K562 (cell line): ENCODE data around the gene MRPL16. TPM values are rescaled to one million over a fixed set of nuclear protein-coding genes. Genes with fewer than 3 reads are reported as not detected.

Experiments
- CBFA2T2 ChIP-seq: fragments of 450-650 bp; conservative IDR thresholded peaks from 2 replicates; pipeline ENCODE4 v1.6.1; 2017; ENCODE audit warnings: mild to moderate bottlenecking
- KDM2B ChIP-seq: fragments of 250-450 bp; sonication (Bioruptor Pico); IDR thresholded peaks from 2 replicates; pipeline ENCODE4 v1.8.0; 2021; ENCODE audit warnings: mild to moderate bottlenecking, moderate library complexity
- MYNN ChIP-seq, 2 experiments: sonication (generic); formaldehyde crosslinking in 1 of 2; IDR thresholded peaks; 2 replicates each; pipeline versions ENCODE4 v1.5.0 to v1.6.1; 2016 to 2020; ENCODE audit warnings: antibody characterized with exemption in 1 of 2, missing genetic modification reagents in 1 of 2
- PRPF4 ChIP-seq: fragments of 200-400 bp; formaldehyde crosslinking; IDR thresholded peaks from one replicate; pipeline ENCODE4 v1.6.1; 2017; ENCODE audit warnings: low read length, low read depth, mild to moderate bottlenecking; ENCODE audit not compliant: insufficient read depth, poor library complexity, severe bottlenecking
- PTRF ChIP-seq: fragments of 450-650 bp; IDR thresholded peaks from 2 replicates; pipeline ENCODE4 v1.6.1; 2016; ENCODE audit warnings: mild to moderate bottlenecking, missing genetic modification characterization, missing compliant biosample characterization
- YBX1 ChIP-seq: fragments of 450-650 bp; IDR thresholded peaks from 2 replicates; pipeline ENCODE4 v1.7.1; 2016; ENCODE audit warnings: mild to moderate bottlenecking
- ZNF124 ChIP-seq: sonication (generic); formaldehyde crosslinking; IDR thresholded peaks from 2 replicates; pipeline ENCODE4 v1.8.1; 2022; ENCODE audit warnings: missing genetic modification reagents
- polyA plus RNA-seq, 8 experiments: library from polyadenylated mRNA; depleted of rRNA in 4 of 8; stranded (reverse) in 5 of 8; unstranded in 3 of 8; fragments of >200 nt; fragmentation: Nextera tagmentation in 2 of 8; fragmentation: Illumina TruSeq in 1 of 8; extraction: Ambion mirVana in 2 of 8; extraction: Trizol in 1 of 8; gene quantifications; 2 replicates each; pipeline versions ENCODE4 v1.2.1 to v1.2.3, GENCODE V29; 2011 to 2014; ENCODE audit warnings: inconsistent platforms in 1 of 8, missing spikeins in 1 of 8
- total RNA-seq, 7 experiments: library from RNA; depleted of rRNA in 6 of 7; stranded (reverse); fragments of >200 nt in 6 of 7; fragmentation: Illumina TruSeq in 2 of 7; extraction: Trizol in 2 of 7; gene quantifications; 2 replicates each; pipeline versions ENCODE4 v1.2.1 to v1.2.3, GENCODE V29; 2011 to 2021; ENCODE audit warnings: low replicate concordance in 1 of 7
- TF ChIP-seq, protein P1 (sequence below): fragments of 450-650 bp; IDR thresholded peaks from 2 replicates; pipeline ENCODE4 v1.6.1; 2017; ENCODE audit warnings: antibody characterized with exemption
- TF ChIP-seq, protein P2 (sequence below), 2 experiments: fragments of 450-650 bp; conservative IDR thresholded peaks; 2 replicates each; pipeline ENCODE4 v1.6.1; 2017; ENCODE audit warnings: mild to moderate bottlenecking in 2 of 2, moderate library complexity in 2 of 2
- TF ChIP-seq, protein P3 (sequence below): fragments of 200-800 bp; sonication (Bioruptor generic); IDR thresholded peaks from 2 replicates; pipeline ENCODE4 v1.6.1; 2017; ENCODE audit warnings: missing genetic modification characterization, missing compliant biosample characterization
- TF ChIP-seq, protein P4 (sequence below), 3 experiments: IDR thresholded peaks in 2 of 3; conservative IDR thresholded peaks in 1 of 3; 2 replicates each; pipeline ENCODE4 v1.5.1; 2011 to 2012; ENCODE audit warnings: low read length in 3 of 3, mild to moderate bottlenecking in 3 of 3, control low read depth in 2 of 3, improper control_type of control experiment in 1 of 3, inconsistent platforms in 1 of 3, low read depth in 1 of 3, mixed read lengths in 1 of 3, moderate library complexity in 1 of 3; ENCODE audit not compliant: insufficient read depth in 2 of 3
- TF ChIP-seq, protein P5 (sequence below): fragments of 450-650 bp; formaldehyde crosslinking; IDR thresholded peaks from 2 replicates; pipeline ENCODE4 v1.4.0; 2020; ENCODE audit warnings: mild to moderate bottlenecking

Gene MRPL16
- total and polyA plus RNA-seq, 9 of the 15 experiments (the other 6 are each of a cell fraction or from before 2014, with no cell fraction given): 63.3 to 209 (median 157) TPM

DNA sequence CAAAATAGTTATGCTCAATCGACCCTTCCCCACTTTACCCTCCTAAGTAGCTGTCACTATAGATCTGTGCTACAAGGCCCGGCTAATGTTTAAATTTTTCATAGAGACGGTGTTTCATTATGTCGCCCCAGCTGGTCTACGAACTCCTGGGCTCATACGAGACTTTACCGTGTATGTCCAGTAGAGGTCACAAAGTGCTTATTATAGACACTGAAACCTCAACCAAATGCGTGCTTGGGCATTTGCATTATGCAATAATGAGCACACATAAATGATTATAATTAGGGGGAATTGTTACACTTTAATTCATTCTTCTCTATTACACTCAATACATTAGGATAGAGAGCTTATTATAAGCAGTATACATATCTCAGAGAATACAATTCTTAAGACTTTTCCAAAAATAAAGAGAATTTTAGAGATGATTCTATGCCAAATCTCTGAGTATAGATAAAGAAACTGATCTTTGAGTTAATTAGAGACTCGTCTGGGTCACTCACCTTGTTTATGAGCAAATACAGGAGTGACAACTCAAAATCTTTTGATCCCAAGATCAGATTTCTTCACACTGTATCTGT is 12.5 kb upstream of the MRPL16 start (continued):
- TF ChIP-seq, protein P1, sequence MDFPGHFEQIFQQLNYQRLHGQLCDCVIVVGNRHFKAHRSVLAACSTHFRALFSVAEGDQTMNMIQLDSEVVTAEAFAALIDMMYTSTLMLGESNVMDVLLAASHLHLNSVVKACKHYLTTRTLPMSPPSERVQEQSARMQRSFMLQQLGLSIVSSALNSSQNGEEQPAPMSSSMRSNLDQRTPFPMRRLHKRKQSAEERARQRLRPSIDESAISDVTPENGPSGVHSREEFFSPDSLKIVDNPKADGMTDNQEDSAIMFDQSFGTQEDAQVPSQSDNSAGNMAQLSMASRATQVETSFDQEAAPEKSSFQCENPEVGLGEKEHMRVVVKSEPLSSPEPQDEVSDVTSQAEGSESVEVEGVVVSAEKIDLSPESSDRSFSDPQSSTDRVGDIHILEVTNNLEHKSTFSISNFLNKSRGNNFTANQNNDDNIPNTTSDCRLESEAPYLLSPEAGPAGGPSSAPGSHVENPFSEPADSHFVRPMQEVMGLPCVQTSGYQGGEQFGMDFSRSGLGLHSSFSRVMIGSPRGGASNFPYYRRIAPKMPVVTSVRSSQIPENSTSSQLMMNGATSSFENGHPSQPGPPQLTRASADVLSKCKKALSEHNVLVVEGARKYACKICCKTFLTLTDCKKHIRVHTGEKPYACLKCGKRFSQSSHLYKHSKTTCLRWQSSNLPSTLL: no peak
- TF ChIP-seq KDM2B (no peak), MYNN (IDR thresholded peaks at IDR 0.05) (no peak), MYNN (CRISPR knock-in tag; IDR thresholded peaks at IDR 0.05) (no peak), ZNF124 (CRISPR knock-in tag) (no peak), PRPF4 (no peak), YBX1 (no peak), CBFA2T2 (no peak), PTRF (tag) (no peak)
- TF ChIP-seq, protein P2, sequence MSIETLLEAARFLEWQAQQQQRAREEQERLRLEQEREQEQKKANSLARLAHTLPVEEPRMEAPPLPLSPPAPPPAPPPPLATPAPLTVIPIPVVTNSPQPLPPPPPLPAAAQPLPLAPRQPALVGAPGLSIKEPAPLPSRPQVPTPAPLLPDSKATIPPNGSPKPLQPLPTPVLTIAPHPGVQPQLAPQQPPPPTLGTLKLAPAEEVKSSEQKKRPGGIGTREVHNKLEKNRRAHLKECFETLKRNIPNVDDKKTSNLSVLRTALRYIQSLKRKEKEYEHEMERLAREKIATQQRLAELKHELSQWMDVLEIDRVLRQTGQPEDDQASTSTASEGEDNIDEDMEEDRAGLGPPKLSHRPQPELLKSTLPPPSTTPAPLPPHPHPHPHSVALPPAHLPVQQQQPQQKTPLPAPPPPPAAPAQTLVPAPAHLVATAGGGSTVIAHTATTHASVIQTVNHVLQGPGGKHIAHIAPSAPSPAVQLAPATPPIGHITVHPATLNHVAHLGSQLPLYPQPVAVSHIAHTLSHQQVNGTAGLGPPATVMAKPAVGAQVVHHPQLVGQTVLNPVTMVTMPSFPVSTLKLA (conservative IDR thresholded peaks at IDR 0.05): peak in 1 of 2 experiments; percentile 33; a peak in 2 of 4 replicates
- TF ChIP-seq, protein P3, sequence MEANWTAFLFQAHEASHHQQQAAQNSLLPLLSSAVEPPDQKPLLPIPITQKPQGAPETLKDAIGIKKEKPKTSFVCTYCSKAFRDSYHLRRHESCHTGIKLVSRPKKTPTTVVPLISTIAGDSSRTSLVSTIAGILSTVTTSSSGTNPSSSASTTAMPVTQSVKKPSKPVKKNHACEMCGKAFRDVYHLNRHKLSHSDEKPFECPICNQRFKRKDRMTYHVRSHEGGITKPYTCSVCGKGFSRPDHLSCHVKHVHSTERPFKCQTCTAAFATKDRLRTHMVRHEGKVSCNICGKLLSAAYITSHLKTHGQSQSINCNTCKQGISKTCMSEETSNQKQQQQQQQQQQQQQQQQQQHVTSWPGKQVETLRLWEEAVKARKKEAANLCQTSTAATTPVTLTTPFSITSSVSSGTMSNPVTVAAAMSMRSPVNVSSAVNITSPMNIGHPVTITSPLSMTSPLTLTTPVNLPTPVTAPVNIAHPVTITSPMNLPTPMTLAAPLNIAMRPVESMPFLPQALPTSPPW (CRISPR knock-in tag): no peak
- TF ChIP-seq, protein P4, sequence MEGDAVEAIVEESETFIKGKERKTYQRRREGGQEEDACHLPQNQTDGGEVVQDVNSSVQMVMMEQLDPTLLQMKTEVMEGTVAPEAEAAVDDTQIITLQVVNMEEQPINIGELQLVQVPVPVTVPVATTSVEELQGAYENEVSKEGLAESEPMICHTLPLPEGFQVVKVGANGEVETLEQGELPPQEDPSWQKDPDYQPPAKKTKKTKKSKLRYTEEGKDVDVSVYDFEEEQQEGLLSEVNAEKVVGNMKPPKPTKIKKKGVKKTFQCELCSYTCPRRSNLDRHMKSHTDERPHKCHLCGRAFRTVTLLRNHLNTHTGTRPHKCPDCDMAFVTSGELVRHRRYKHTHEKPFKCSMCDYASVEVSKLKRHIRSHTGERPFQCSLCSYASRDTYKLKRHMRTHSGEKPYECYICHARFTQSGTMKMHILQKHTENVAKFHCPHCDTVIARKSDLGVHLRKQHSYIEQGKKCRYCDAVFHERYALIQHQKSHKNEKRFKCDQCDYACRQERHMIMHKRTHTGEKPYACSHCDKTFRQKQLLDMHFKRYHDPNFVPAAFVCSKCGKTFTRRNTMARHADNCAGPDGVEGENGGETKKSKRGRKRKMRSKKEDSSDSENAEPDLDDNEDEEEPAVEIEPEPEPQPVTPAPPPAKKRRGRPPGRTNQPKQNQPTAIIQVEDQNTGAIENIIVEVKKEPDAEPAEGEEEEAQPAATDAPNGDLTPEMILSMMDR (IDR thresholded peaks at IDR 0.05 in 2 of 3, conservative IDR thresholded peaks at IDR 0.05 in 1 of 3; ENCODE audit: insufficient read depth in 2 of 3, low read depth in 1 of 3, low read length in 3 of 3): peak; percentile 78 to 87 (median 81)
- TF ChIP-seq, protein P5, sequence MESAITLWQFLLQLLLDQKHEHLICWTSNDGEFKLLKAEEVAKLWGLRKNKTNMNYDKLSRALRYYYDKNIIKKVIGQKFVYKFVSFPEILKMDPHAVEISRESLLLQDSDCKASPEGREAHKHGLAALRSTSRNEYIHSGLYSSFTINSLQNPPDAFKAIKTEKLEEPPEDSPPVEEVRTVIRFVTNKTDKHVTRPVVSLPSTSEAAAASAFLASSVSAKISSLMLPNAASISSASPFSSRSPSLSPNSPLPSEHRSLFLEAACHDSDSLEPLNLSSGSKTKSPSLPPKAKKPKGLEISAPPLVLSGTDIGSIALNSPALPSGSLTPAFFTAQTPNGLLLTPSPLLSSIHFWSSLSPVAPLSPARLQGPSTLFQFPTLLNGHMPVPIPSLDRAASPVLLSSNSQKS: no peak
